GM18526 (cell line): ENCODE measurements around the gene MAB21L4.

Experiments
- POLR2A ChIP-seq: IDR thresholded peaks from 3 replicates; pipeline ENCODE4 v1.6.1; 2011; ENCODE audit not compliant: insufficient read length; ENCODE audit errors: extremely low read depth

The MAB21L4 gene

GRCh38 chr2:240917684-240918257, 21.8 kb upstream of the MAB21L4 start:
- no peak for TF ChIP-seq POLR2A

- TF ChIP-seq POLR2A: no peak
Measured at GRCh38 chr2:240917009-240917683, 21.2 kb upstream of the MAB21L4 start.

- no peak for TF ChIP-seq POLR2A
Measured at GRCh38 chr2:240916571-240917008, 20.6 kb upstream of the MAB21L4 start.

DNA sequence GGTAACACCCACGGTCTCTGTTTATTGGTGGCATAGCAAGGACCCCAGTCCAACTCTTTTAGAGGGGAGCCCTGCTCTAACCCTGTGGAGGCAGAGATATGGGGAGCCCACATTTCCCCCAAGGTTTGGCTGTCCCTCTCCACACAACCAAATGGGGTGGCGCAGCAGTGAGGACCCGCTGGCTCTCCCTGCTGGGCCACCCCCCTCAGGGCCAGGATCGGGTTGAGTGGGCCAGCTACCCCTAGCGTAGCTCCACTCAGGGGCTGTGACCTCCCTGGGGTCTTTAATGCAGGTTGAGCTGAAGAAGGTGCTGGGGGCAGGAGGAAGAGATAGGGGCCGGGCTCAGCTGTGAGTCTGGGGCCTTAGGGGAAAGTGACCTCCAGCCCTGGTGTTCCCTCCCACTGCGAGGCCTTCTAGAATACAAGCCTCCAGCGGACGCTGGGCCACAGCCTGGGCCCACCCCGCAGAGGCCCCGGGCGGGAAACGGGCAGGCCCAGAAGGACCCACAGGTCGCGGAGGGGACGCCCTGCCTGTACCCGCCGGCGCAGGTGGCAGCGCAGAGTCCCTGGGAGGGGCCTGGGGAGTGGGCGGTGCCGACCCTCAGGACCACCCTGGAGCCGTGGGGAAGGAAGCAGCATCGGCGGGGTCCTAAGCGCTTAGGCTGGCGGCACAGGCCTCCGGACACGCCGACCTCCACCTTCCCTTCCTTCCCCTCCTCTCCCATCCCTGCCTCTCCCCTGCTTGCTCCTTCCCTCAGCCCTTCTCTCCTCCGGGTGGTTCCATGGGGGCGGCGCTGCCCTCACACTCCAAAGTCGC, 19.8 kb upstream of the MAB21L4 start:
- TF ChIP-seq POLR2A: no peak

DNA sequence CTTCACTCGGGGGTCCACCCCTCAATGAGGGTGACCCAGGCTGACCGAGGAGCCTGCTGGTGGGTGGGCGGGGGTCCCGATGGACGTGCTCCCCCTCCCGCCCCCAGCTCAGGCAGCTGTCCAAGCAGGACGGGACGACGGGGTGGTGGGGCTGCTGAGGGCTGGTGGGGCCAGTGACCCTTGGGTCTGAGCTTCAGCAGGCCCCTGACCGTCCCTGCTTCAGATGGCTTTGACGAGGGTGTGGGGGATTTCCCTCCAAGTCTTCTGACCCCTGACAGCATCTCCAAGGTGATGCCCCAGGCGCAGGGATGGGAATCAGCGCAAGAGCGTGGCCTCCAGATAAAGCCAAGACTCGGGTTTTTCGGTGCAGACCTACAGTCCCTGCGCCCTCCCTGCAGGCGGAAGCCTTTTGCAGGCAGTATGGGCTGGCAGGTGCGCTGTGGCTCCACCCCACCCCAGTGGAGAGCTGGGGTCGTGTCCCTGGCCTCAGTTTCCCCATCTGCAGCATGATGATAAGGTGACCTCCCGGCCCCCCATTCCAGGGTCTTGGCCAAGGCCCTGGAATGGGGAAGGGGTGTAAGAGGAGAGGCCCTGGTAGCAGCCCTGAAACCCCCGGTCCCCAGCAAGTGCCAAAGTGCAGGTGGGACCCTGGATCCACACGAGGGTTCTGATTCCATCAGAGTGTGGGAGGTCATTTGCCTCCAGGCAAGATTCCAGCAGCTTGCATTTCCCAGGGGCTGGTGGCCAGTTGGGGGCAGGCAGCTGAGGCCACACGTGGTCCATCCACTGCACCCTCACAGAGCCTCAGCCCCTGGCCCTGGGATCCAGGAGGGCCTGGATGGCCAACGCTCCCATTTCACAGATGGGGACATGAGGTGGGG, 18.9 kb upstream of the MAB21L4 start:
- TF ChIP-seq POLR2A: no peak

- TF ChIP-seq POLR2A: no peak
Measured at GRCh38 chr2:240913810-240914644, 18.1 kb upstream of the MAB21L4 start.

- TF ChIP-seq POLR2A: no peak
Measured at GRCh38 chr2:240912878-240913809, 17.2 kb upstream of the MAB21L4 start.

GRCh38 chr2:240911641-240912265, 15.8 kb upstream of the MAB21L4 start:
- TF ChIP-seq POLR2A: no peak

DNA sequence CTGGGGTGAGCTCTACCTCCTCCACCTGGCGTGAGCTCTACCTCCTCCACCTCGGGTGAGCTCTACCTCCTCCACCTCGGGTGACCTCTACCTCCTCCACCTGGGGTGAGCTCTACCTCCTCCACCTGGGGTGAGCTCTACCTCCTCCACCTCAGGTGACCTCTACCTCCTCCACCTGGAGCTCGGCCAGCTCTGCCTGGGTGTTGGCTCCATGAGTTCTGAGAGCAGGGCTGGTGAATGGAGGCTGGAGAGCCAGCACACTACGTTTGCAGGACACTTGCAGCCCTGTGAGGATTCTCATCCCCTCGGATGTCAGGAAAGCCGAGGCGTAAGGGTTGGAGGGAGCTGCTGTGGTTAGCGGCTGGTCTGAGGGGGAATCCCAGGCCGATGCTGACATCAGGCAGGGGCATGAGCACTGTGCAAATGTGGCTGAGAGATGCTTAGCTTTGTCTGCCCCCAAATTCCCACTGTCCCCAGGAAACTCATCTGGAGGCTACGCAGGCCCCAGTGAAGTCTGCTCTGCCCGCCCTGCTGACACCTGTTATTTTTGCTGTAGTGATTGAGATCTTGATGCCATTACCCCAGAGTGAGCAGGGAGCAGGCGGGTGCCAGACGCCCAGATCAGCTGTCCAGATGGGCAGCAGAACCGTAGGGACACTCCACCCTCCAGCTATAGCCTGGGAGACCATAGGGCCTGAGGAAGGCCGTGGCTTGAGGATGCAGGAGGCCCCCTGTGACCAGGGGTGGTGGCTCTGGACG, 13.4 kb upstream of the MAB21L4 start:
- no peak for TF ChIP-seq POLR2A

DNA sequence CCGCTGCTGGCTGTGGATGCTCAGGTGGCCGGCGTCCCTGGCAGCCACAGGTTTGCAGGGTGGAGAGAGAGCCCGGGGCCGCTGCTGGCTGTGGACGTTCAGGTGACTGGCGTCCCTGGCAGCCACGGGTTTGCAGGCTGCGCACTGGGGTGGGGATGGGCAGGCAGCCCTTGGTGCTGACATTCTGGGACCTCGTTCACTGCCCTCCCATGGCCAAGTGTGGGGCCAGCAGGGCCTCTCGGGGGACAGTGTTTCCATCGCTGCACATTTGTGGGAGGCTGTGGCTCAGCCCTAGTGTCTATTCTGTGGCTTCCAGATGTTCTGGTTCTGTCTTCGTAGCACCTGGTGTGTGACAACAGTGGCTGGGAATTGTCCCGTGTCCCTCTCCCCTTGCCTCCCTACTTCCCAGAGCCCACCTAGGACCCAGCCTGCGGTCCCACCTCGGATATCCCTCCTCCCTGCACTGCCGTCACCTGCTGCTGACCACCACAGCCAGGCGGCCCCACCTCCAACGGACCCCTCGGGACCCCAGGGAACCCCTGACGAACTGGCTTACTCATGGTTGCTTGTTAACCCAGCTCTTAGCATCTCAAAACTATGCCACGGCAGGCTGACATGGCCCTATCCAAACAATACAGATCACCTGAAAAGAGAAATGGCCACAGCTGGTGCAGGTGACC, 11.1 kb upstream of the MAB21L4 start:
- TF ChIP-seq POLR2A: no peak

- no peak for TF ChIP-seq POLR2A
Measured at GRCh38 chr2:240906141-240906910, 10.4 kb upstream of the MAB21L4 start, which contains the start of gene CROCC2. Gene CROCC2, plus strand, starts transcription at chr2:240906336. Its CDS starts 178 bp downstream, at chr2:240906514.
